GM18868 (cell line): ENCODE data around the gene PCBD1.

ENCODE experiments used
- ATAC-seq: cut with Tn5 transposase; IDR thresholded peaks from one replicate; pipeline ENCODE4 v1.9.1; 2021; ENCODE audit warnings: mild to moderate bottlenecking, moderate library complexity; ENCODE audit not compliant: unreplicated experiment

The PCBD1 gene

DNA sequence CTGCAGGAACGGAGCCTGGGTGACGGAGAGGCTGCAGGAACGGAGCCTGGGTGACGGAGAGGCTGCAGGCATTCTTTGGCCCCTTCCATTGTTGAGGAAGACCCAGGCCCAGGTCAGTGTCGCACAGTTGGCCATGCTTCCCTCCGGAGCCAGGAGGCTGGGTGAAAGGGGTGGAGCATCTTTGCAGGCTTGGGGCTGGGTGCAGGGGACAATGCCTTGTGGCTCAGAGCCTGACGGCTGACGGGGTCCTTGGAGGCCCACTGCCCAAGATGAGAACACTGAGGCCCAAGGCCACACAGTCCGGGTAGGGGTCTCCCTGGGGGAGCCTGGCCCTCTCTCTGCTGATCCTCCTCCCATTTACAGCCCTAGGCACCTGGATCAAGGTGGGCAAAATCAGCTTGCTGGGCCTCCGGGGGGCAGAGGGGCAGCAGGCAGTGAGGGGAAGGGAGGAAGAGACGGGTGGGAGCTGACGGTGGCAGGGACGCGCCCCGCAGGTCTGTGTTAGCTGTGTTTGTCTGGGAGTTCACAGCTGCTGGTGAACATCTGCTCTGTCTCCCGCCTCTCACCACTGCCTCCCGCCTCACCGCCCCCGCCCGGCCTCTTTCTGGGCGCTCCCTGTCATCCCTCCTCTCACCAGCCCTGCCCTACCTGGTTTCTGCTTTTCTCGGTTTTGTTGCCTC is 30.6 kb upstream of the PCBD1 start:
- ATAC-seq, result no peak

DNA sequence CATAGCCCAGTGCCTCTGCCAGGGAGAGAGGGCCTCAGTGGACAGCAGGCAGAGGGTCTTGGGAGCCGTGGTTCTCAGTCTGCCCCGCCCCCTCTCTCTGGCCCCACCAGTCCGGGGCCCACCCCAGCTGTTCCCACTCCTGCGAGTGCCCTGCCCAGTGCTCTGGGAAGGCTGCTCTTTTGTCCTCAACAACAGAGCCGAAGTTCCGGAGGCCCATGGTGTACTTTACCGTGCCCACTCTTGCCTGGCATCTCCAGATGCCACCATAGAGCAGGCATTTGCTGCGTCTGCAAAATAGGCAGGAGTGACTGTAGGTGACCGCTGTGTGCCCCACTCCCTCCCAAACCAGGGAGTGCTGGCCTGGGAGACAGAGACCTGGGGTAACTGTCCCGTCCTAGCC is 29.3 kb upstream of the PCBD1 start:
- no peak for ATAC-seq

DNA sequence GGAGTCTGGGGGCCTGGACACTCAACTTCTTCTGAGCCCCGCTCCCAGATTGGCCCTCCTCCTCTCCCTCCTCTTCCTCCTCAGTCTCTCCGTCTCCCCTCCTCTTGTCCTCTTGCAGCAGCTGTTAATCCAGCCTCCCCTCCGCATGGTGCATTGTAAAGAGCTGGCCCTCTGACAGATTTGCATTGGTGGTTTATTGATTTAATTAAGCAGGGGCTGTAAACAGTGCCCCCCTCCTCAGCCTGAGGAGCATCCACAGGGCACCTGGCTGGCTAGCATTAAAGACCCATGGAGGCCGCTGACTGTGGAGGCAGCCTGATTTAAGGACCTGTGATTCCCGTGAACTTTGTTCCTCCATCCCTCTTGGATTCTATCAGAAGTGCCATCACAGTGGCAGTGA is 28.9 kb upstream of the PCBD1 start:
- no peak for ATAC-seq

DNA sequence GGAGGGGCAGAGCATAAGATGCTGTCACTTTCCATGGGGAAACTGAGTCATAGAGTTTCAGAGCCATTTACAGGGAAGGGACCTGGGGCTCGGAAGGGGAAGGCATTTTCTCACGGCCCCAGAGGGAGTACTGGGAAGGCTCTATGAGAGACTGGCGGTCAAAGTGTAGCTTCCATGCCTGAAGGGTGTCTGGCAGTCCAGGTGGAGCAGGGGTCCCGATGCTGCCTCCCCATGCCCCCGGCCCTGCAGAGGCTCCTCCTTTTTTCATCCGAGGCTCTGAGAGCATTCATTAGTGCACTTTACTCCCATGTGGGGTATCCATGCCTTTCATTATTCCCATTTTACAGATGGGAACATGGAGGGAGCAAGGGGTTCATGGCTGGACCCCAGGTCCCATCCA is 27.9 kb upstream of the PCBD1 start:
- no peak for ATAC-seq

DNA sequence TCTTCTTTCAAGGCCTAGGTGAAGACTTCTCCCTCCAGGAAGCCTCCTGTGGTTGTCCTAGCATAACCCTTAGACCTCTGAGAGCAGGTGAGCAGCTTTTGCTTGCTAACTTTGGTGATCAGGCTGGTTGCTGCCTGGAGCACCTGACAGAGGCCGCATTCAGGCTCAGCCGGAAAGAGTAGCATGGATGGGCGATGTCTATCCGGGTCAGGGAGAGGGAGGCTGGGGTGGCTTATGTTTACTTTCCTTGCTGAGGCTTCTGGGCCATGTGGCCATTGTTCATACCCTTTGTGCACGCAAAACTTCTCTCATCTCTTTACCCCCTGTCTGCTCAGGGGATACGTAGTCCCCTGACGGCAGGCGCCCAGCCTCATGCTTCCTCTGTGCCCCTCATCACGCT is 27.4 kb upstream of the PCBD1 start:
- no peak for ATAC-seq

DNA sequence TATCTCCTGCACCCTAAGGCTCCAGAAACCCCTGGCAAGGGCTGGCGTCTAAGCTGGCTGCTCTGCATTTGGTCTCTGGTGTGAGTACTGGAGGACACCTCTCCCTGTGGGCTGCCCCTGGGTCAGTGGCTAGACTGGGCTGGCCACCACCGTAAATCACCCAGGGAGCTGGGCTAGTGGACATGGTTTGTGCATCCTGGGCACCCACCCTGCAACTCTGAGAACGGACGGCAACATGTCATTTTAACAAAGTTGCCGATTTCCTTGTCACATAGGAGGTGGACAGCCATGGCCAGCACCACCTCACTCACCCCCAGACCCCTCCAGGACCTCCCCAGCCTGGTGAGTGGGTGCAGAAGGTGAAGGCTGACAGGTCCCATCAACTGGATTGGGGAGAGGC is 26.8 kb upstream of the PCBD1 start:
- ATAC-seq, result no peak

DNA sequence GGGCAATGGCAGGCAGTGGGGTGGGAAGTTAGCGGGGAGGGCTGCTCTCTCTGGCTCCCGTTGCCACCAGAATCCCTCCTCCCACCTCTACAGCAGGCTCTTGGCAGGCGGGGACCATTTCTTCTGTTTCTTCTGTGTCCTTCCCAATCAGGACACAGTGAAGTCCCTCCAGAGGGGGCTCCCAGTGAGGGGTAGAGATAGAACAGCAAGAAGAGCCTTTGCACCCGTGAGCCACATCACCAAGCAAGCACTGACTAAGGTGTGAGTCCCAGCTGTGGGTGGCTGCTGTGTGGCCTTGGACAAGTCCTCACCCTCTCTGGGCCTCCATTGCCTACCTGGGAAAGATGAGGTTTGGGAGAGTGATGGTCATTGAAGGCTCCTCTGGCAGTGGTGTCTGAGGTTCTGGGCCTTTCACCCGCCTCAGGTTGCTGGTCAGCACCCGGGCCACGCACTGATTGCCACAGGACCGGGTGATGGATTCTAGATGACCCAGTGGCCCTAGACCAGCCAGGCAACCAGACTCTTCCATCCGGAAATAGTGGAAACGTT is 26.0 kb upstream of the PCBD1 start:
- no peak for ATAC-seq

DNA sequence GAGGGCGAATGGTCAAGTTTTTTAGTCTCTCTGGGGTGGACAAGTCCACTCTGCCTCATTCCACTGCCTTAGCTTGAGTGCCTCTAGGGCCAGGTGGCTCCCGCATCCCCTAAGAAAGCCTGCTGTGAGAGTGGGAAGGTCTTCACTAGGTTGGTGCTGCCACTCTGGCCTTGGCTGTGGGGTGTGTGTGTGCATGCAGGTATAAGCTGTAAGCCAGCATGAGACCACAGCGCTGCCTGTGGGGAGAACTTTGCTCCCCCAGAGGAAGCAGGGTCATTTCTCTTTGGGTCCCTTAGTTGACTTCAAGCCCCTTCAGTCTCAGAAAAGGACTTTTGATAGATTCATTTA is 25.5 kb upstream of the PCBD1 start:
- ATAC-seq, result no peak

DNA sequence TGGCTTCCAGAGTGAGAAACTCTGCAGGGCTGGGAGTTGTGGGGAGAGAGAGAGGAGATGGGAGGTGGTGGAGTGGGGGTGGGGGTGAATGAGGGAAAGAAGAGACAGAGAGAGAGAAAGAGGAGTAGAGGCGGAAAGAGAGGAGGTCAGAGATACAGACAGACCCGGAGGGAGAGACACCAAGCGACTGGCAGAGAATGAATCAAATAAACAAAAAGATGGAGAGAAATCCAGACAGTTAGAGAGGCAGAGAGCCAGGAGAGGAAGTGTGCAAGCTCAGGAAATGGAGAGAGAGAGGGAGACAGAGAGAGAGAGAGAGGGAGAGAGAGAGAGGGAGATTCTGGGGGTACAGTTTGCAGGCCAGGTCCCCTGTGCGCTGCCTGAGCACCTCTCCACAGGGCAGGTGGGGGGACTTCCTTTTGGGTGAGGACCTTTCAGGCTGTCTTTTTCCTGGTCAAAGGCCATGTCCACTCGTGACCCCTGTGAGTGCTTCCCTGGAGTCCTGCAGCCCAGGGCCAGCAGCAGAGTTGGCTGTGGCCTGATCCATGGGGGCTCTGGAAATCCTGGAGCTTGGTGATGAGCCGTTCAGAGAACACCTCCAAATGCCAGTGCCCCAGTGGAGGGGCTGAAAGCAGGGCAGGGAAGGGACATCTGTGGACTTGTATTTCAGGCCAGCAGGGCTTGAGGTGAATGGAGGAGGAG is 25.0 kb upstream of the PCBD1 start:
- ATAC-seq, result no peak

DNA sequence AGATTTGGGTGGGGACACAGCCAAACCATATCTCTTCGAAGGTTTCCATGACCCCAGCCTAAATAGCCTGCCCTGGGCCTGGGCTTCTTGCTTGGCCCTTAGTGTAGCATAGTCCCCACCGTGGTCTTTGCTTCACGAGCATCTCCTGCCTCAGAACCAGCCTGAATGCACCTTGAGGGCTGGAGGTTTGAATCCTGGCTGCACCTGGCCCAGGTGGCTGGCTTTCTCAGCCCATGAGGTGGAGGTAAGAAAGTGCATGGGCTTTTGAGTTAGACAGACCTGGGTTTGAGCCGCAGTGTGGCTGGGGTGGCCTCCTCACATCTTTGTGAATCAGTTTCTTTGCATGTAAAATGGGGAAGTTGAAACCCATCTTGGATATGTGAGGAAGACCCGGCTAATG is 24.2 kb upstream of the PCBD1 start:
- no peak for ATAC-seq

DNA sequence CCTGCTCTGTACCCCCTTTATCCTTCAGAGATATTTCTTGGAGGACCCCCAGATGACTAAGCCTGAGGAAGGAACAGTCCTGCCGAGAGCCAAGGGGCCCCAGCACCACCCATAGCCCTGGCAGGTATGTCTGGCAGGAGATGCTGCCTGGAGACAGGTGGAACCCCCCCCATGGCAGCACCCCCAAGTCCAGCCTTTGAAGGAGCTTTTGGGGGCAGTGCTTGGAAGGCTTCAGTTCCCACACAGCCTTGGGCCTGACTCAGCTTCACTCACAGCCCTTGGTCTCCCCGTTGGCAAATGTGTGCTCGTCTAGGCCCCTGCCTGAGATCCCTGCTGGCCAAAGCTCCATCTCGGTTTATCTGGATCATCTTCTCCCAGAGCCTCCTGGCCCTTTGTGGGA is 23.0 kb upstream of the PCBD1 start:
- no peak for ATAC-seq

DNA sequence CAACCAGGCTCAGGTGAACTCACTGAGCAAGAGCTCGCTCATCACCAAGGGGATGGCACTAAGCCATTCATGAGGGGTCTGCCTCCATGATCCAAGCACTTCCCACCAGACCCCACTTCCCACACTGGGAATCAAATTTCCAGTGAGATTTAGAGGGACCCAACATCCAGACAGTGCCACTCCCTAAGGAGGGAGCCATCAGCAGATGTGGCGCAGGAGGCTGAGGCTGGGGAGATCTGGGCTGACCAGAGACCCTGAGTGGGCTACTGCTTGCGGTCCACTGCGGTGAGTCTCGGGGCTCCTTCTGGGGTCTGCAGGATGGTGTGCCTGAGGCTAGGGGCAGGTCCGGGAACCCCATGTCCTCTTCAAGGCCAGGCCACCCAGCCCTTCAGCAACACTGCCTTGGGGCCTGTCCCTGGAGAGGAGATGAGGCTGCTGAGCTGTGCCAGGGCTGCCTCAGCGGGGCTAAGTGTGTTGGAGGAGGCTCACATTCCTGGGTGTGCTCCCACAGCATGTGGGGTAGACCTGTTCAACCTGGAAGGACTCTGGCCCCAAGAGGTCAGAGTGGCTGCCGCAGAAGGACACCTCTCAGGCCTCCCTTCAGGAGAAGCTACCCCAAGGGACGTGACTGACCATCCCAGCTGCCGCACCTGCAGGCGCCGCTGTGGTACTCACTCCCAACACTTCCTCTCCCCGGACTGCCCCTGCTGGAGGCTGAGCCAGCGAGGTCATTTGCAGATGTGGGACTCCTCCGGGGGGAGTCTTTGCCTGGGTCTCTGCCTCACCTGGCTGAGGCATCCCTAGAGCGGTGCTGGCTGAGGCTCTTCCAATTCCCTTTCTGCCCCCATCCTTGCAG is 22.3 kb upstream of the PCBD1 start:
- ATAC-seq, result no peak

DNA sequence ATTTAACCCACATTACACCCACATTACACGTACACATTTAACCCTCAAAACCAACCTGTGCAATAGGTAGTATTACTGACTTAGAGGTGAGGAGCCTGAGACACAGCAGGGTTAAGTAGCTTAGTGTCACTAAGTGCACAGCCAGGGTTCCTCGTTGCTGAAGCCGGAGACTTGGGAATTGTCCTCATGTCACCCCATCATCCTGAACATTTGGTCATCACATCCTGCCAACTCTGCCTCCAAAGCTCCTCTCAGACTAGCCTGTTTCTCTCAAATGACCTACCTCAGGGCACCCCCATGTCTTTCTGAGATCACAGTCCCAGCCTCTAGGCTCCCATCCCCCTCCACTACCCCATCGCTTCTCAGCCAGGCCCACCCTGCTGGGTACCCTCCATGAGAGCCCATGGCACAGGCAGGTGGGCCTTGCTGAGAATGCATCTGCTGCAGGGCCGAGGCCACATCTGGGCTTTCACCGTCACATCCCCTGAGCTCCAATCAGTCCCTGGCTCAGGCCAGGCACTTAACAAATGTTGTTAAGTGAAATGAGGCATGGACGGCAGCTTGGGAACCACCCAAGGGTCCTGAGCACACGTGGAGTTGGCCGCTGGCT is 21.1 kb upstream of the PCBD1 start:
- no peak for ATAC-seq

DNA sequence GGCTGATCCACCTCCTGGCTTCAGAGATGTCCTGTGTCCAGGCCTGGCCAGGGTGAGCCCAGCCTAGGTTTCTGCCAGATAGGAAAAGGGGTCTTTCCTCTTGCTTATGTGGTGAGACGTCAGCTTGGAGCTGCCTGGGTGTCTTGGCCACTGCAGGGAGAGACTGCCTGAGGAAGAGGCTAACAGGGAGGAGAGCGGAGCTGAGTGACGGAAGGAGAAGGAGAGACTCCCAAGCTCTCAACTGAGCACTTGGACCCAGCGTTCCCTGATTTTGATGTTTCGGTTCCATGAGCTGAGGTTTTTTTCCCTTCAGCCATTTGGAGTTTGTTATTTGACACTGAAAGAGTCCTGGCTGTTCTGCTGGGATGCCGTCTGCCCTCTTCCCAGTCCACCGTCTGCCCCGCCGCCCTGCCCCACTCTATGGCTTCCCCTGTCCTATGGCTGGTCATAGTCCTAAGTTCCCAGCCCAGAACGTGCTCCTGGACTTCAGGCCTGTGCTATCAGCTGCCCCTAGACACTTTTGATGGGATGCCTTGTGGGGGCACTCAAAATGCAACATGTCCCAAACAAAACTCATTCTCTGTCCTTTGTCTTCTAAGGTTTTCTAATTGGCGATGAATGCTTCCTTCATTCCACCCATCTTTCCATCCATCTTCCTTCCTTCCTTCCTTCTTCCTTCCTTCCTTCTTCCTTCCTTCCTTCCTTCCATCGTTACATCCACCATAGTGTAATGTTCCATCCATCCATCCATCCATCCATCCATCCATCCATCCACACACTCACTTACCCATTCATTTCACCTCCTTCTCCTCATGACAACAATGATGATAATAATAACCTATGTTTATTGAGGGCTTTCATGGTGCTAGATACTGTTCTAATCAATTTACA is 20.3 kb upstream of the PCBD1 start:
- no peak for ATAC-seq

DNA sequence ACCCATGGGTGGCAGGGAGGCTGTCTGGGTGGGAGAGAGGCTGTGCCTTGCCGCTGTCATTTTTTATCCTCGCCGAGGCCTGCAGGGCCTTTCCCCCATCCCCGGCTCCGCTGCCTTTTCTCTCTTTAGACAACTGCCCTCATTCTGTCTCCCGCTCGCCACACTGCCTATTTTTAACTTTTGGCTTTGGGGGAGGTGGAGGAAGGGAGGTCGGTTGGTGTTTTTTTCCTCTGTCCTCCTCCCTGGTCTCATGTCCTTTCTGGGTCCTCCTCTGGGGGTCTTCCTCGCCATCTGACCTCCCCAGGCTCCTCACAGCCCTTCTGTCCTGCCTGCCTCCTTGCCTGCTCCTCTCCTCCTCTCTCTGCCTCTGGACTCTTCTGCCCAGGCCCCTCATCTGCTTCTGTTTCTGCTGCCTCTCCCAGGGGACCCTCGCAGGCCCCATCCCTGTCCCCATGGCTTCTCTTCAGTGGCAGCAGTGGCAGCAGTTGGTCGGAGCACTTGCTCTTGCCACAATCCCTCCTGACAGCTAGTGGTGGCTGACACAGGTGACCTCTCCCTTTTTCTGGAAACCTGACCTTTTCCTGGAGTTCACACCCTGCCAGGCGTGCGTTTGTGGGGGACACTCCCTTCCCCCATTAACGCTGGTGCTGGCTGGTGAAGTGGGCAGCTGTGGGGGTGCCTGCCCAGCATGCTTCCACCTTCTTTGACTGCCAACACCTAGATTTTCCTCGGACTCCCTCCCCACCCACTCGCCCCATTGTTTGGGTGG is 19.5 kb upstream of the PCBD1 start:
- ATAC-seq, result no peak

DNA sequence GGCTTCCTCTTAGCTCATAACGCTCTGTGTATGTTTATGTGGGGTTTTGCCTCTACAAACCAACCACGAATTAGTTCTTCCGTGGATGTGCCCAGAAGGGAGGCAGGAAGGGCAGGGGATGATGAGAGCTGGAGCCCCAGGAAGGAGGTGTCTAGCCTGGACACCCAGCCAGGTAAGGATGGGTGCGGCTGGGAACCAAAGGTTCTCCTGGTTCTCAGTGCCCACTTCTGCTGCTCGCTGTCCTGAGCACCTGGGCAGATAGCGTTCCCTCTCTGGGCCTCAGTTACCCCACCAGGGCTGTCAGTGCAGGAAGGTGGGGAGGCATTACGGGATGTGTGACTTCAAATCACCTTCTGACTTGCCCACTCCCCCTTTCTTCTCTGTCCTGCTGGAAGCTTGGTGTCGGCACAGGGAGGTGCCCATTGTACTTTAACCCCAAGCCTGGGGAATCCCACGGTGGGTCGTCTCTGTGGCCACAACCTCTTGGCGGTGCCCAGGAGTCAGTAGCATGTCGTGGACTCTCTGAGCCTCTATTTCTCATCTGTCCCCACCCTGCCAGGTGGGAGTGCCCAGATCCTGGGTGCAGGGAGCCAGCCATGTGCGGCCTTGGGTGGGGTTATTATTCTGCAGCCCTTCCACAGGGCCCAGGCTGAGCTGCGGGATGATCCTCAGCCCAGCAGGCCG is 18.7 kb upstream of the PCBD1 start:
- ATAC-seq, result no peak

DNA sequence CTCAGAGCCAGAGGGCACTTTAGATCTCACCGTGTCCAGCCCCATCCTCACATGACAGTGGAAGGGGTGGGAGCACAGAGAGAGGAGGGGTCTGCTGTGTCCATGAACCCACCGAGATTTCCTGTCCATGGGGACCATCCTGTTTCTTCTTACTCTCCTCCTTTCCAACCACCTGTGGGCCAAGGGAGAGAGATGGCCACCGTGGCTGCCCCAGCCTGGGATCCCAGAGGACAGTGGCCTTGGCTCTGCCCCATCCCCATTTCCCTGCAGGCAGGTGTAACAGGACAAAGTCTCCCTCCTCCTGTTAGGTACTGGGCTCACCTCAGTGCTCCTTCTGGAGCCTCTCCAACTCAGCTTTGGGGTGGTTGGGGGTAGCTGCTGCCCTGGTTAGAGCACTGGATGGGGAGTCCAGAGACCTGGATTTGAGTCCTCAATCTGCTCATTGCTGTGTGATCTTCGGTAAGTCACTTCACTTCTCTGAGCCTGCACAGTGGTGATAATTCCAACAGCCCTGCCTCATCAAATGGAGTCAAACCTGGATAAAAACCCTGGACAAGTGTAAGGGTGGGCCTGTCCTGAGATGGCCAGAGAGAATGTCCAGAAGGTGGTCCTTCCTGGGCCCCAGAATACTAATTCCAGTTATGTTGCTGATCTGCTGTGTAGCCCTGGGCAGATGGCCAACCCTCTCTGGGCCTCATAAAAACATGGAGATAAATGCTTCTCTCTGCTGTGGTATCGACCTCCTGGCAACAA is 17.8 kb upstream of the PCBD1 start:
- ATAC-seq, result no peak
